Panc1 (cell line): ENCODE data around the gene RBP5.

Experiments
- POLR2AphosphoS5 ChIP-seq: IDR thresholded peaks from 2 replicates; pipeline ENCODE4 v1.6.1; 2012; ENCODE audit warnings: mild to moderate bottlenecking, low read depth, low read length, moderate library complexity
- TF ChIP-seq, protein P1 (sequence below): fragments of 450-650 bp; IDR thresholded peaks from 2 replicates; pipeline ENCODE4 v1.5.1; 2017; ENCODE audit warnings: mild to moderate bottlenecking

DNA sequence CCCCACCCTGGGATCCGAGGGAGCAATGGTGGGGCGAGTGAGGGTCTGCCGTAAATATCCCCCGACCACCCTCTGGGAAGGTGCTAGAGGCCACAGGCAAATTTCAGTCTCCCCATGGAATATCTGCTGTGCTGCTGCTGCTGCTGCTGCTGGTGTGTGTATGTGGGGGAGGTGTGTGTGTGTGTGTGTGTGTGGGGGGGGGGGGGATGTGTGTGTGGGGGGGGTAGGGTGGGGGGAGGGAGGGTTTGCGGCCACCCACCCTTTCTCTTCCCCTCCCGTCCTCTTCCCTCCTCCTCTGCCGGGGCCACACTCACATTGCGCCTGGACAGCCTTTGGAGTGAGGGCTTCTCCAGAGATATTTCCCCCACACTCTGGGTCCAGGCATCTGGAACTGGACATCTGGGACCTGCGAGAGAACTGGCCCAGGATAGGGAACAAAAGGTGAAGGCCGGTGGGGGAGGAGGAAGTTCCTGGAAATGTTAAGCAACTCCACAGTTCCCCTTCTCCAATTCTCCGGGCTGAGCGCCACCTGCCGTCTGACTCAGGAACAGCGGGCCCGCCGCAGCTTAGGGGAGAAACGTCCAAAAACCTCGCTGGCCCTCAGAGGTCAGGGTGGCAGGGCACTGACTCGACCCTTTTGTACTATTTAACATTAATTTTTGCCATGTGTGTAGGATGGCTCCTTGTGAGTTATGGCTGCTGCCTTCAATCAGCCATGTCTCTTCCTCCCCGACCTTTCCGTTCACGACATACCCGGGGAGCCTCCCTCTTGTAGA is 19.7 kb downstream of the RBP5 start, which contains the start of gene C1RL:
- TF ChIP-seq, protein P1, sequence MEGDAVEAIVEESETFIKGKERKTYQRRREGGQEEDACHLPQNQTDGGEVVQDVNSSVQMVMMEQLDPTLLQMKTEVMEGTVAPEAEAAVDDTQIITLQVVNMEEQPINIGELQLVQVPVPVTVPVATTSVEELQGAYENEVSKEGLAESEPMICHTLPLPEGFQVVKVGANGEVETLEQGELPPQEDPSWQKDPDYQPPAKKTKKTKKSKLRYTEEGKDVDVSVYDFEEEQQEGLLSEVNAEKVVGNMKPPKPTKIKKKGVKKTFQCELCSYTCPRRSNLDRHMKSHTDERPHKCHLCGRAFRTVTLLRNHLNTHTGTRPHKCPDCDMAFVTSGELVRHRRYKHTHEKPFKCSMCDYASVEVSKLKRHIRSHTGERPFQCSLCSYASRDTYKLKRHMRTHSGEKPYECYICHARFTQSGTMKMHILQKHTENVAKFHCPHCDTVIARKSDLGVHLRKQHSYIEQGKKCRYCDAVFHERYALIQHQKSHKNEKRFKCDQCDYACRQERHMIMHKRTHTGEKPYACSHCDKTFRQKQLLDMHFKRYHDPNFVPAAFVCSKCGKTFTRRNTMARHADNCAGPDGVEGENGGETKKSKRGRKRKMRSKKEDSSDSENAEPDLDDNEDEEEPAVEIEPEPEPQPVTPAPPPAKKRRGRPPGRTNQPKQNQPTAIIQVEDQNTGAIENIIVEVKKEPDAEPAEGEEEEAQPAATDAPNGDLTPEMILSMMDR: peak; percentile 92
- no peak for TF ChIP-seq POLR2AphosphoS5
